ENCODE measurements around the gene TRIP13.
"Not testable (repeated sequence)": the region's sequence is repeated elsewhere in the genome, so short reads cannot be mapped to it uniquely, and the experiment has no call there.

The TRIP13 gene

GRCh38 chr5:918717-919116 is 26.0 kb downstream of the TRIP13 start:
- not testable (repeated sequence) for DNase-seq (ENCODE audit: low read depth in 2 of 2)

- no peak for DNase-seq (ENCODE audit: low read depth in 2 of 2)
Measured at GRCh38 chr5:919356-920000, 26.8 kb downstream of the TRIP13 start.

GRCh38 chr5:920321-920720 is 27.6 kb downstream of the TRIP13 start:
- DNase-seq (ENCODE audit: low read depth in 2 of 2) = no peak

- DNase-seq (ENCODE audit: low read depth in 2 of 2) = no peak
Measured at GRCh38 chr5:921456-922435, 29.1 kb downstream of the TRIP13 start.

- DNase-seq (ENCODE audit: low read depth in 2 of 2) = no peak
Measured at GRCh38 chr5:922436-923280, 30.0 kb downstream of the TRIP13 start.

- DNase-seq (ENCODE audit: low read depth in 2 of 2) = peak; percentile 59 to 62
Measured at GRCh38 chr5:923281-923873, 30.7 kb downstream of the TRIP13 start.

- no peak for DNase-seq (ENCODE audit: low read depth in 2 of 2)
Measured at GRCh38 chr5:926417-927171, 33.9 kb downstream of the TRIP13 start.

GRCh38 chr5:927172-928015 is 34.7 kb downstream of the TRIP13 start:
- no peak for DNase-seq (ENCODE audit: low read depth in 2 of 2)

GRCh38 chr5:929182-929581 is 36.5 kb downstream of the TRIP13 start:
- not testable (repeated sequence) for DNase-seq (ENCODE audit: low read depth in 2 of 2)

GRCh38 chr5:929596-929995 is 36.9 kb downstream of the TRIP13 start:
- no peak for DNase-seq (ENCODE audit: low read depth in 2 of 2)

GRCh38 chr5:930866-931265 is 38.2 kb downstream of the TRIP13 start:
- DNase-seq (ENCODE audit: low read depth in 2 of 2) = no peak

- no peak for DNase-seq (ENCODE audit: low read depth in 2 of 2)
Measured at GRCh38 chr5:931570-932145, 39.0 kb downstream of the TRIP13 start.

GRCh38 chr5:932151-932627 is 39.5 kb downstream of the TRIP13 start:
- DNase-seq (ENCODE audit: low read depth in 2 of 2) = no peak

GRCh38 chr5:932628-933250 is 40.1 kb downstream of the TRIP13 start:
- DNase-seq (ENCODE audit: low read depth in 2 of 2) = no peak

GRCh38 chr5:933251-933861 is 40.7 kb downstream of the TRIP13 start:
- DNase-seq (ENCODE audit: low read depth in 2 of 2) = no peak

GRCh38 chr5:933951-934350 is 41.3 kb downstream of the TRIP13 start:
- not testable (repeated sequence) for DNase-seq (ENCODE audit: low read depth in 2 of 2)

GRCh38 chr5:934381-934967 is 41.8 kb downstream of the TRIP13 start:
- DNase-seq (ENCODE audit: low read depth in 2 of 2) = not testable (repeated sequence)

GRCh38 chr5:935510-936084 is 42.9 kb downstream of the TRIP13 start:
- DNase-seq (ENCODE audit: low read depth in 2 of 2) = no peak

Data from activated CD4-positive, alpha-beta T cell treated with anti-CD3 and anti-CD28 coated beads for 24 hours (primary cell).